GM12874 (cell line): Measurements from ENCODE around the gene BTBD16.

Experiments
- TF ChIP-seq, protein P1 (sequence below): IDR thresholded peaks from 2 replicates; pipeline ENCODE4 v1.5.1; 2011; ENCODE audit warnings: low read depth, mild to moderate bottlenecking, control low read depth, low read length, moderate library complexity; ENCODE audit not compliant: insufficient read depth

The BTBD16 gene

DNA sequence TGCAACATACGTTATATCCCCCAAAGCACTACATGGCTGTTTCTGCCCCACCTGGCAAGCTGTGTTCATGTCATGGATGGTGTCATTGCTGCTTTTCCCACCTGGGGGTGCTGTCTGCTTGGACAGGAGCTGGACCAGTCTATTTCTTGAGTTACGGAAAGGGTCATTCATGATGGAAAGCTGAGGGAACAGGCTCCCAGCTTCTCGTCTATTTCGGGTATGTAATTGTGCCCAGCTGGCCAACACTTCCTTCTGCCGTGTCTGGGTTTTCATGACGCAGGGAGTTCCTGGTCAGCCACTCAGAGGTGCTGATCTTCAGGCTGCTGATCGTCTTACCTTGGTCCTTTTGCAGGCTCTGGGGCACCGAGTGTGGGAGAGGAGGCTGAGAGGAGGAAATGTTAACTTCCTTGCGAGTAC is 8.6 kb downstream of the BTBD16 start:
- TF ChIP-seq, protein P1, sequence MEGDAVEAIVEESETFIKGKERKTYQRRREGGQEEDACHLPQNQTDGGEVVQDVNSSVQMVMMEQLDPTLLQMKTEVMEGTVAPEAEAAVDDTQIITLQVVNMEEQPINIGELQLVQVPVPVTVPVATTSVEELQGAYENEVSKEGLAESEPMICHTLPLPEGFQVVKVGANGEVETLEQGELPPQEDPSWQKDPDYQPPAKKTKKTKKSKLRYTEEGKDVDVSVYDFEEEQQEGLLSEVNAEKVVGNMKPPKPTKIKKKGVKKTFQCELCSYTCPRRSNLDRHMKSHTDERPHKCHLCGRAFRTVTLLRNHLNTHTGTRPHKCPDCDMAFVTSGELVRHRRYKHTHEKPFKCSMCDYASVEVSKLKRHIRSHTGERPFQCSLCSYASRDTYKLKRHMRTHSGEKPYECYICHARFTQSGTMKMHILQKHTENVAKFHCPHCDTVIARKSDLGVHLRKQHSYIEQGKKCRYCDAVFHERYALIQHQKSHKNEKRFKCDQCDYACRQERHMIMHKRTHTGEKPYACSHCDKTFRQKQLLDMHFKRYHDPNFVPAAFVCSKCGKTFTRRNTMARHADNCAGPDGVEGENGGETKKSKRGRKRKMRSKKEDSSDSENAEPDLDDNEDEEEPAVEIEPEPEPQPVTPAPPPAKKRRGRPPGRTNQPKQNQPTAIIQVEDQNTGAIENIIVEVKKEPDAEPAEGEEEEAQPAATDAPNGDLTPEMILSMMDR = peak; percentile 59; the same call in 1 of the 2 replicates

DNA sequence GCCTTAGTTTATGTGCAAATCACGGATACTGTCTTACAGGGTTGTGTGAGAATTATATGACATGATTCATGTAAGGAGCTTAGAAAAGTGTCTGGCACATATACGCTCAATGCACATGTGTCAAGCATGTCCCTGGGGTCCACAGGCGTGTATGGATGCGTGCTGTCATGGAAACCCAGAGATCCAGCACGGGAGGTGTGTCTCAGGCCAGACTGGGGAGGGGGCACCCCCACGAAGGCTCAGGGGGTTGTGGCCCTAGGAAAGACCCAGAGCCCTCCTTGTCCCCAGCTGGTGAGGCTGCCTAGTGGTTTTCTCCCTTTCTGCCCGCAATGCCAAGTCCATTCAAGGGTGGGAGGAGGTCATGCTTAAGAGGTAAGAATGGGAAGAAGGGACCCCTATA is 9.1 kb downstream of the BTBD16 start:
- TF ChIP-seq, protein P1 = no peak

DNA sequence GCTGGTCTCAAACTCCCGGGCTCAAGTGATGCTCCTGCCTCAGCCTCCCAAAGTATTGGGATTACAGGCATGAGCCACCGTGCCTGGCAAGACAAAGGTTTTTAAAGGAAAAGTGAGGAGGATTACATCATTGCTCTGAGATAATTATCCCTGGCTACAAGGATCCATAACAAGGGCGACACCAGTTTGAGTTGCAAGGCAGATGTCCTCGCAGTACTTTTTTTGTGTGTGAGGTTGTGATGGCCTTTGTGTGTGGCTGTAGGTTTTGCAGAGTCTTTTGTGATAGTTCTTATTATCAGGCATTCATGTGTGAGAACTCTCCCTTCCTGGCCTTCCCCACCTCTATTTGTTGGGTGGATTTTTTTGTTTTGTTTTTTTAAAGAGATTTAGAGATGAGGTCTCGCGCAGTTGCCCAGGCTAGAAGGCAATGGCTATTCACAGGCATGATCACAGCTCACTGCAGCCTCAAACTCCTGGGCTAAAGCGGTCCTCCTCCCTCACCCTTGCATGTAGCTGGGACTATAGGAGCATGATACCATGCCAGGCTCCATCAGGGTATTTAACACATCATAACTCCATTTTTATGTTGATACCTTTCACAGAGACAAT is 10.0 kb downstream of the BTBD16 start:
- TF ChIP-seq, protein P1 = no peak

DNA sequence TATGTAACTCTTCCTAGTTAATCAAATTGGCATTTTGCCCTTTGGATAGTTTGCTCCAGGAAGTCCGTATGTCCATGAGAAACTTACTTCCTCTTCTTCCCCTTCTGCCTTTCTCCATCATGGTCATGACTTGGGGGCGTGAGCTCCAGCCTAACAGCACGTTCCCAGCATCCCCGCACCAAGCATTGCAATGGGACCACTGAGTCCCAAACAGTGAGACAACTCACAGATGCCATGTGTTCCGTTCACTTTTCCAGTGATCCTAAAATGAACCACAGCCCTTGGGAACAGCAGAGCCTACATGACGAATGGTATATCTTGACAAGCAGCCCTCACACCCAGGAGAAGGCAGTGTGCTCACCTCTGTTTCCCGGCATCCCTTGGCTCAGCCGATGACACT is 10.7 kb downstream of the BTBD16 start:
- TF ChIP-seq, protein P1 = no peak

DNA sequence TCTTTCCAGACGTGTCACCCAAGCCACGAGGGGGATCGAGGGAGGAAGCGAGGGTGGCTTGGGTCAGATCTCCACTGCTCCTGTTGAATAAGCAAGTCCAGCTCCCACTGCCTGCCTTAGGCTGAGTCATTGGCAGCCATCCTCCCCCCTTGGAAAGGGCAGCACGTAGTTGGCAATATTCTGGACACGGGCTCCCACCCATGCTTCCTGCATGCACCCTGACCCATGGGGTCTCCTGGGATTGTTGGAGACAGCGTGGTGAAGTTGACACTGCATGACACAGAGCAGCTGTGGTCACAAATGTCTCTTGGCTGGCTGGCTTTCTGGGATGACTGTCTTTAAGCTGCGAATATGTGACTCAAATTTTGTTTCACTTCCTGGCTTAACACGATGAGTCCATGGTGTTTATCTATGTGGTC is 11.2 kb downstream of the BTBD16 start:
- TF ChIP-seq, protein P1 = no peak

DNA sequence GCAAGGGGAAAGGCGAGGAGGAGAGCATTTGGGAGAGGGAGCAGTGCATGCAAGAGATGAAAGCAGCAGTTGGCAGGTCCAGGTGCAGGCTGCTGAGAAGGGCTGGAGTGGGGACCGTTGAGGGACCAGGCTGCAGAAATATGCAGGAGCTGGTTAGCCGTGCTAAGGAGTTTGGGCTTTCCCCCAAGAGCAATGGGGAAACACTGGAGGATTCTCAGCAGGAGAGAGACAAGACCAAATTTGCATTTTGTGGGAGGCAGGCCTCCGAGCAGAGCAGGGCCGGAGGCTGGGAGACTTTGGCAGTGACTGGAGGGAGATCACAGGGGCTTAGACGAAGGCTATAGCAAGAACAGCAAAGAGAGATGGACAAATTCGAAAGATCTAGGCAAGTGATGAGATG is 11.8 kb downstream of the BTBD16 start:
- TF ChIP-seq, protein P1 = no peak

DNA sequence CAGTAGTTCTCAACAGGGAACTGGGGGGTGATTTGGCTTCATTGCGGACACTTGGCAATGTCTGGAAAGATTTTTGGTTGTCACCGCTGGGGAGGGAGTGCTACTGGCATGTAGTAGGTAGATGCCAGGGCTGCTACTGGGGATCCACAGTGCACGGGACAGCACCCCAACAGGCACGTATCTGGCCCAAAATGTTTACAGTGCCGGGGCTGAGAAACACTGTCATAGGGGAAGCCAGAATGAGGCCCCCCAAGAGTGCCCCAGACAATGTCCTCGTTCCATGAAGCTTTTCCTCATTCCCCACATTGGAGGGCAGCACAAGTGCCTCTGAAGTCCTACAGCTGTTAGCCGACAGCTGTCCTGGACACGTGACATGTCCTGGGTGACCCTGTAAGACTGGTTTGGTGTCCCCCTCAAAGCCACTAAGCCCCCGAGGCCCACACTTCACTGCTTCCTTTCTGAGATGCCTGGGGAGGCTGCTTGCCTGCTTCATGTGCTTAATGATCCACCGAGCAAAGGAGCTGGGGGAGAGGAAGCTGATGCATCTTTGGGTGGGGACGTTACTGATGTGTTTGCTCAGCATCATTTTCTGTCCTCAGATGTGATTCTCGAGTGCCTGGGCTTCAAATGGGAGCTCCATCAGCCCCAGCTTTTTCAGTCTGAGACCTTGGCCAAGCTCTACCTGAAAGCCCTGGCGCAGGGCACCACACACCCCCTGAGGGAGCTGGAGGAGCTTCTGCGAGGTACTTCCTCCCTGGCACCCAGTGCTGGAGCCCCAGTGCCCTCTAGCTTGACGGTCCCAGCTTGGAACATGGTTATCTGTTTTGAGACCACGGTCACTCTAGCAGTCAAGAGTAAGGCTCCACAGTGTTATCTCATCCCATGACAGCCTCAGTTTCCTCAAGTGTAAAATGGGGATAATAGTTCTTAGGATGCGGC is 14.7 kb downstream of the BTBD16 start:
- TF ChIP-seq, protein P1 = no peak
